Measurements from ENCODE around the gene ABCB8.
"Not testable (repeated sequence)": the region's sequence is repeated elsewhere in the genome, so short reads cannot be mapped to it uniquely, and the experiment has no call there.

ABCB8 gene

DNA sequence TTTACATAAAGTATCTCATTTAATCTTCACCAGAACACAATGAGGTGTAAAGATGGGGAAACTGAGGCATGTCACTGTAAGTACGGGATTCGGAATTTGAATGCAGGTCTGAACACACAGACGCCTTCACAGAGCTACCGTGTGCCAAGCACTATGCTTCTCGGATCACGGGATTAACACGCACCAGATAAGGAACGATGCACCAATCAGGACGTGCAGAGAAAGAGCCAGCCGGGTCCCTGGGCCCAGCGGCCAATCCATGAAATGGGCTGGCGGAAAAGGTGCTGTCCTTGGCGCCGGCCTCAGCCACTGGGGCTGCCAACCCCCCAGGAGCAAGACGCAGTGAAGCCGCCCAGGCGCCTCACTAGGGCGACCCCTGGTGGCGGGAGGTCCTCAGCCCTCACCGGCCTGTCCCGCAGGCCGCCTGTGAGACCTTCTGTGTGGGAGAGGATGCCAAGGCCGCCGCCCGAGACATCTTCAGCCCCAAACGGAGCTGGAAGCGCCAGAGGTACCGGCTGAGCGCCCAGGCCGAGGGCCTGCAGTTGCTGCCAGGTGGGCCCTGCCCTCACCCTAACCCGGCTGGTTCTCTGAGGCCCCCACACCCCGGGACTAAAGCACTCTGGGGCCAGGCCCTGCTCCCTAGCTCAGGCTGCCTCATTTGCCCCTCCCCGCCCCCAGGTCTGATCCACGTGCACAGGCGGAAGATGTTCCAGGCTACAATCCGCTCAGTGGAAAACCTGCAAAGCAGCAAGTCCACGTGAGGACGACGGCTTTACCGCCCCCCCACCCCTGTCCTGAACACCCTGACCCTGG is 19.5 kb upstream of the ABCB8 start:
- in situ Hi-C loops (cut with MboI; ENCODE audit: low sequenced_read_pairs, unreplicated experiment) = no loop called here
- TF ChIP-seq, protein P1, sequence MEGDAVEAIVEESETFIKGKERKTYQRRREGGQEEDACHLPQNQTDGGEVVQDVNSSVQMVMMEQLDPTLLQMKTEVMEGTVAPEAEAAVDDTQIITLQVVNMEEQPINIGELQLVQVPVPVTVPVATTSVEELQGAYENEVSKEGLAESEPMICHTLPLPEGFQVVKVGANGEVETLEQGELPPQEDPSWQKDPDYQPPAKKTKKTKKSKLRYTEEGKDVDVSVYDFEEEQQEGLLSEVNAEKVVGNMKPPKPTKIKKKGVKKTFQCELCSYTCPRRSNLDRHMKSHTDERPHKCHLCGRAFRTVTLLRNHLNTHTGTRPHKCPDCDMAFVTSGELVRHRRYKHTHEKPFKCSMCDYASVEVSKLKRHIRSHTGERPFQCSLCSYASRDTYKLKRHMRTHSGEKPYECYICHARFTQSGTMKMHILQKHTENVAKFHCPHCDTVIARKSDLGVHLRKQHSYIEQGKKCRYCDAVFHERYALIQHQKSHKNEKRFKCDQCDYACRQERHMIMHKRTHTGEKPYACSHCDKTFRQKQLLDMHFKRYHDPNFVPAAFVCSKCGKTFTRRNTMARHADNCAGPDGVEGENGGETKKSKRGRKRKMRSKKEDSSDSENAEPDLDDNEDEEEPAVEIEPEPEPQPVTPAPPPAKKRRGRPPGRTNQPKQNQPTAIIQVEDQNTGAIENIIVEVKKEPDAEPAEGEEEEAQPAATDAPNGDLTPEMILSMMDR (IDR thresholded peaks at IDR 0.05; ENCODE audit: borderline replicate concordance, control extremely low read depth, extremely low read depth, insufficient read depth, missing control alignments) = peak; percentile 81
- DNase-seq (ENCODE audit: low spot score) = peak; percentile 93

DNA sequence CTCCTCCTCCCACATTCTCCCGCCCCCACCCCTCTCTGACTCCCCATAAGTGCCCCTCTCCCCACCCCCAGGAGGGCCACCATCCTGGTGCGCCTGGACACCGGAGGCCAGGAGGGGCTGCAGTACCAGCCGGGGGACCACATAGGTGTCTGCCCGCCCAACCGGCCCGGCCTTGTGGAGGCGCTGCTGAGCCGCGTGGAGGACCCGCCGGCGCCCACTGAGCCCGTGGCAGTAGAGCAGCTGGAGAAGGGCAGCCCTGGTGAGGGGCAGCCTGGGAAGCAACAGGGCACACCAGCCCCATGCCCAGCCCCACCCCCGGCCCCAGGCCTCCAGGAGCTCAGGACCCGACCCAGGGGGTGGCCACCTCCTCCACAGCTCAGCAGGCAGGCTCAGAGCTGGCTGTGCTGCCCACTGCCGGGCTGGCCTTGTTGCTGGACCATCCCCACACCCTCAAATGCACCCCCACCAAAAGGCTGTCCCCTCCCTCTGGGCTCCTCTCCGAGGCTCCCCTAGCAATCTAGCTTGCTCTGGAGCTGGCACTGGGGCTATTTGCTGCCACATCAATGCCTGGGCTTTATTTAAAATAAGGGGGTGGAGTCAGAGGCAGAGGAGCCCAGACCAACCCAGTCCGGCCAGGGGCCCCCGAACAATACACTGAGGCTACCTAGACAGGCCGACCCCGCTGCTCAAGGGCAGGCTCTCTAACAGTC is 18.8 kb upstream of the ABCB8 start:
- TF ChIP-seq, protein P1 (IDR thresholded peaks at IDR 0.05; ENCODE audit: borderline replicate concordance, control extremely low read depth, extremely low read depth, insufficient read depth, missing control alignments) = no peak
- in situ Hi-C loops (cut with MboI; ENCODE audit: low sequenced_read_pairs, unreplicated experiment) = no loop called here
- no peak for DNase-seq (ENCODE audit: low spot score)

DNA sequence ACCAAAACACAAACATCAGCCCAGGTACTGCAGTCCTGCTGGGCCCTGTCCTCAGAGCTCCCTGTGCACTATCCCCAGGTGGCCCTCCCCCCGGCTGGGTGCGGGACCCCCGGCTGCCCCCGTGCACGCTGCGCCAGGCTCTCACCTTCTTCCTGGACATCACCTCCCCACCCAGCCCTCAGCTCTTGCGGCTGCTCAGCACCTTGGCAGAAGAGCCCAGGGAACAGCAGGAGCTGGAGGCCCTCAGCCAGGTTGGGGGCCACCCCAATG is 18.3 kb upstream of the ABCB8 start:
- TF ChIP-seq, protein P1 (IDR thresholded peaks at IDR 0.05; ENCODE audit: borderline replicate concordance, control extremely low read depth, extremely low read depth, insufficient read depth, missing control alignments) = no peak
- in situ Hi-C loops (cut with MboI; ENCODE audit: low sequenced_read_pairs, unreplicated experiment) = no loop called here
- DNase-seq (ENCODE audit: low spot score) = no peak

DNA sequence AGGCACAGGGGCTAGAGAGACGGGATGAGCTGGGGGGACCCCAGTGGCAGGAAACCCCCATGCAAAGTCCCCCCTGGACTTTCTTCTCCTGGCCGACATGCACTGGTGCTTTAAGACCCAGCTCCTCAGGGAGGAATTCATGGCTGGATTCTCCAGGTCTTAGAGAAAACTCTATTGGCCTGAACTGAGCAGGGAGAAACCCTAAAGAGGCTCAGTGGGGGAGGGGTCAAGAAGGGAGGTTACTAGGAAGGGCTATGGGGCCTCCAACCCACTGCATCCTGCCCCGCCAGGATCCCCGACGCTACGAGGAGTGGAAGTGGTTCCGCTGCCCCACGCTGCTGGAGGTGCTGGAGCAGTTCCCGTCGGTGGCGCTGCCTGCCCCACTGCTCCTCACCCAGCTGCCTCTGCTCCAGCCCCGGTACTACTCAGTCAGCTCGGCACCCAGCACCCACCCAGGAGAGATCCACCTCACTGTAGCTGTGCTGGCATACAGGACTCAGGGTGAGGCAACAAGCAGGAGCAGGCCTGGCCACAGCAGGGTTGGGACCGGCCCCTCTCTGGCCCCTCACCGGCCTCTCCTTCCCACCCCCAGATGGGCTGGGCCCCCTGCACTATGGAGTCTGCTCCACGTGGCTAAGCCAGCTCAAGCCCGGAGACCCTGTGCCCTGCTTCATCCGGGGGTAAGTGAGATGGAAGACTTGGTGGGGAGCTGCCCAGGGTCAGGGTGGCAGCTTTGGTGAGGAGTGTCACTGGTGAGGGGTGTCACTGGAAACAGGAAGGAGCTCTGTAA is 17.7 kb upstream of the ABCB8 start:
- DNase-seq (ENCODE audit: low spot score) = no peak
- TF ChIP-seq, protein P1 (IDR thresholded peaks at IDR 0.05; ENCODE audit: borderline replicate concordance, control extremely low read depth, extremely low read depth, insufficient read depth, missing control alignments) = no peak
- in situ Hi-C loops (cut with MboI; ENCODE audit: low sequenced_read_pairs, unreplicated experiment) = no loop called here

DNA sequence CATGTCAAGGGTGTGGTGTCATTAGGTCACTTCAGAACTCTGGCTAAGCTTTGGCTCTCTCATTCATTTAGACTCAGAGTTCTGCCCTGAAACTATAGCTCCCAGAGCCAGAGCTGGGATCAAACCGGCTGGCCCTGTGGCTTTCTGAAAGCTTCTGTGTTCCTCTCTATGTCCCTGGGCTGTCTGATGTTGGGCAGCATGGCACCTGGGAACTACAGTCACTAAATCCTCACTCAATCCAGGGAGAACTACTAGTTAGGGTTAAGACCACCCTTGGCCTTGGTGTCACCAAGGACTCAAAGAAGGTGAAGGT is 17.2 kb upstream of the ABCB8 start:
- in situ Hi-C loops (cut with MboI; ENCODE audit: low sequenced_read_pairs, unreplicated experiment) = no loop called here
- TF ChIP-seq, protein P1 (IDR thresholded peaks at IDR 0.05; ENCODE audit: borderline replicate concordance, control extremely low read depth, extremely low read depth, insufficient read depth, missing control alignments) = no peak

DNA sequence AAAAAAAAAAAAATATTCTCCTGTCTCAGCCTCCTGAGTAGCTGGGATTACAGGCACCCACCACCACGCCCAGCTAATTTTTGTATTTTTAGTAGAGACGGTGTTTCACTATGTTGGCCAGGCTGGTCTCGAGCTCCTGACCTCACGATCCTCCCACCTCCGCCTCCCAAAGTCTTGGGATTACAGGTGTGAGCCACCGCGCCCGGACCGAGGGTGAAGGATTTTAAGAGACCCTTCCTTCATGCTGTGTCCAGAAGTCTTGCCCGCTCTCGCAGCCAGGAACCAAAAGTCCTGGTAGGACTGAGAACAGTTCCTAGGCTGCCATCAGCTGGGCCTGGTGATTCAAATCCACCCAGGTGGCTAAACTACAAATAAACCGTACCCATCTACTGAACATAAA is 16.6 kb upstream of the ABCB8 start:
- in situ Hi-C loops (cut with MboI; ENCODE audit: low sequenced_read_pairs, unreplicated experiment); DNase-seq (ENCODE audit: low spot score): not testable (repeated sequence)

More for the DNA sequence above, 17.2 kb upstream of the ABCB8 start:
- DNase-seq (ENCODE audit: low spot score) = no peak

Measured in GM13976 (cell line).